Mammary epithelial cell (primary cell): Measurements from ENCODE around the gene SHQ1.

ENCODE experiments used
- CTCF ChIP-seq, 2 donors: IDR thresholded peaks in 1 of 2; conservative IDR thresholded peaks in 1 of 2; 2 replicates each; pipeline ENCODE4 v1.5.1; 2011 to 2012; ENCODE audit warnings: inconsistent platforms in 2 of 2, low read length in 2 of 2, mild to moderate bottlenecking in 2 of 2, control low read depth in 1 of 2, low read depth in 1 of 2; ENCODE audit not compliant: insufficient read depth in 1 of 2; ENCODE audit errors: extremely low read depth in 1 of 2
- EZH2 ChIP-seq: IDR thresholded peaks from 2 replicates; pipeline ENCODE4 v1.6.1; 2012; ENCODE audit warnings: low read length, inconsistent platforms, borderline replicate concordance

- TF ChIP-seq EZH2 = no peak
- TF ChIP-seq CTCF (conservative IDR thresholded peaks at IDR 0.05 in 1 of 2, IDR thresholded peaks at IDR 0.05 in 1 of 2; ENCODE audit: extremely low read depth in 1 of 2, insufficient read depth in 1 of 2, low read depth in 1 of 2, low read length in 2 of 2) = no peak
Measured at GRCh38 chr3:72847751-72848702, at the start of gene SHQ1.
